Neutrophil (primary cell): ENCODE data around the gene CYYR1.

Source experiments
- H3K27ac ChIP-seq: fragments of 200-600 bp; sonication (generic); 2 replicates; pipeline ENCODE4 v1.5.1; 2016; ENCODE audit warnings: mild to moderate bottlenecking, moderate library complexity
- H3K27me3 ChIP-seq: fragments of 200-600 bp; sonication (generic); 2 replicates; pipeline ENCODE4 v1.6.0; 2016; ENCODE audit warnings: mild to moderate bottlenecking
- H3K36me3 ChIP-seq: fragments of 200-600 bp; sonication (generic); 2 replicates; pipeline ENCODE4 v1.5.1; 2017
- H3K4me1 ChIP-seq, 2 experiments: fragments of 200-600 bp in 1 of 2; sonication (generic) in 1 of 2; 1 replicate in 1 of 2; 2 replicates in 1 of 2; pipeline versions ENCODE4 v1.5.1 to v1.6.1; 2013 to 2016; ENCODE audit warnings: low read depth in 1 of 2, low read length in 1 of 2, mild to moderate bottlenecking in 1 of 2, moderate library complexity in 1 of 2; ENCODE audit not compliant: control insufficient read depth in 1 of 2, insufficient read depth in 1 of 2
- H3K4me3 ChIP-seq, 2 experiments: fragments of 200-600 bp in 1 of 2; sonication (generic) in 1 of 2; 1 replicate in 1 of 2; 2 replicates in 1 of 2; pipeline ENCODE4 v1.5.1; 2013 to 2016; ENCODE audit warnings: low read depth in 1 of 2, low read length in 1 of 2, mild to moderate bottlenecking in 1 of 2, moderate library complexity in 1 of 2
- H3K9me3 ChIP-seq: fragments of 200-600 bp; sonication (generic); 2 replicates; pipeline ENCODE4 v1.5.1; 2016
- CTCF ChIP-seq: fragments of 200-600 bp; sonication (generic); IDR thresholded peaks from 2 replicates; pipeline ENCODE4 v1.5.1; 2016; ENCODE audit warnings: antibody characterized with exemption

Gene CYYR1

GRCh38 chr21:26422138-26422537, 150.9 kb downstream of the CYYR1 start:
- Histone ChIP-seq H3K4me1 (no peaks in the 10 kb centered on the region), H3K4me3 (no peak overlapping the region), H3K36me3 (no peaks in the 10 kb centered on the region), H3K9me3 (no peaks in the 10 kb centered on the region), H3K27me3 (no peaks in the 10 kb centered on the region), H3K27ac (no peak overlapping the region)
- no peak for TF ChIP-seq CTCF

- H3K36me3 ChIP-seq = no peaks in the 10 kb centered on the region
- no peaks in the 10 kb centered on the region for H3K4me1 ChIP-seq
- no peak for TF ChIP-seq CTCF
- no peaks in the 10 kb centered on the region for H3K9me3 ChIP-seq
- H3K4me3 ChIP-seq = no peak overlapping the region
- no peak overlapping the region for H3K27ac ChIP-seq
- H3K27me3 ChIP-seq = no peaks in the 10 kb centered on the region
Observed at GRCh38 chr21:26421724-26422123, 151.4 kb downstream of the CYYR1 start.
